Lower lobe of right lung (tissue), 2 donors: ENCODE measurements around the gene PRODH2. TPM values are rescaled to one million over a fixed set of nuclear protein-coding genes. Genes with fewer than 3 reads are reported as not detected.
"Not testable (repeated sequence)": the region's sequence is repeated elsewhere in the genome, so short reads cannot be mapped to it uniquely, and the experiment has no call there.

Source experiments
- ATAC-seq, 2 donors: fragments of 200-7000 bp; cut with Tn5 transposase; one replicate each; pipeline ENCODE4 v1.9.1; 2020 to 2022; ENCODE audit warnings: mild to moderate bottlenecking in 2 of 2, moderate library complexity in 2 of 2
- DNase-seq: peaks from one replicate; pipeline ENCODE4 v3.0.0-alpha.2; 2020
- H3K27ac ChIP-seq: fragments of 200-600 bp; one replicate; pipeline ENCODE4 v1.8.0; 2022
- H3K27me3 ChIP-seq: fragments of 200-600 bp; one replicate; pipeline ENCODE4 v1.8.0; 2022; ENCODE audit warnings: low read depth
- H3K36me3 ChIP-seq: fragments of 200-600 bp; one replicate; pipeline ENCODE4 v1.8.0; 2022; ENCODE audit warnings: mild to moderate bottlenecking
- H3K4me1 ChIP-seq: fragments of 200-600 bp; one replicate; pipeline ENCODE4 v1.8.0; 2022
- H3K4me3 ChIP-seq: fragments of 200-600 bp; one replicate; pipeline ENCODE4 v1.8.0; 2022; ENCODE audit warnings: mild to moderate bottlenecking
- H3K9me3 ChIP-seq: fragments of 200-600 bp; one replicate; pipeline ENCODE4 v1.8.0; 2022
- CTCF ChIP-seq: fragments of 200-600 bp; IDR thresholded peaks from one replicate; pipeline ENCODE4 v1.8.0; 2022; ENCODE audit warnings: antibody characterized with exemption, mild to moderate bottlenecking
- intact Hi-C: fragments of 100-400 bp; cut with DNase I; formaldehyde crosslinking; loops from one replicate; pipeline ENCODE4 v1.11.0; 2022
- total RNA-seq: library from RNA; stranded (reverse); fragmentation: NEBNext Ultra II Directional; extraction: Animal tissue kit (Norgen Biotek cat#: 25700); gene quantifications from one replicate; pipeline ENCODE4 v1.2.1, GENCODE V29; 2021
- donor health status: DM: no; HTN: yes; CAD: no; lungs with severe emphysema.

PRODH2 gene
- total RNA-seq, 1 donor from 2014 or later, result not detected

DNA sequence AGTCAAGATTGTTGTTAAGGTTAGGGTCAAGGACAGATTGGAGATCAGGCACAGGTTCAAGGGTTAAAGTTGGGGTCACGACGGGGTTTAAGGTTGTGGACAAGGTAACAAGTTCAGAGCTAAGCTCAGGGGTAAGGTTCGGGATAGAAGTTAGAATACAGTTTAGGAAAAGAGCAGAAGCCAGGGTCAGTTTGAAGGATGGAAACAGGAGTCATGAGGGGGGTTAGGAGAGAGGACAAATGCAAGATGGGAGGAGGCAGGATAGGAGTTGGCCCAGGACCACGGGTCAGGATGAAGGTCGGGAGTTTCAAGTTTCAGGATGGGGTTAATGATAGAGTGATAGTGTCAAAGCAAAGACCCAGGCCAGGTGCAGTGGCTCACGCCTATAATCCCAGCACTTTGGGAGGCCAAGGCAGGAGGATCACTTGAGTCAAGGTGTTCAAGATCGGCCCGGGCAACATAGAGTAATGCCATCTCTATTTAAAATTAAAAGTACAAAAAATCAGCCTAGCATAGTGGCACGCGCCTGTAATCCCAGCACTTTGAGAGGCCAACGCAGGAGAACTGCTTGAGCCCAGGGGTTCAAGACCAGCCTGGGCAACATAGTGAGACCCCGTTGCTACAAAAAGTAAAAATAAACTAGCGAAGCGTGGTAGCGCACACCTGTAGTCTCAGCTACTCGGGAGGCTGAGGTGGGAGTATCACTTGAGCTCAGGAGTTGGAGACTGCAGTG is 32.0 kb upstream of the PRODH2 start:
- DNase-seq (no peak), ATAC-seq (no peak)
- H3K36me3 ChIP-seq, result no peaks in the 10 kb centered on the region
- no peaks in the 10 kb centered on the region for H3K9me3 ChIP-seq
- peaks cover 62% of the 10 kb centered on the region for H3K27me3 ChIP-seq
- no peak for TF ChIP-seq CTCF
- intact Hi-C loops, result no loop called here
- no peak overlapping the region for H3K27ac ChIP-seq
- H3K4me3 ChIP-seq, result no peak overlapping the region
- H3K4me1 ChIP-seq, result peaks cover 14% of the 10 kb centered on the region

GRCh38 chr19:35843676-35844481 is 31.2 kb upstream of the PRODH2 start:
- Histone ChIP-seq H3K4me1 (peaks cover 14% of the 10 kb centered on the region), H3K27ac (no peak overlapping the region), H3K27me3 (peaks cover 54% of the 10 kb centered on the region), H3K4me3 (no peak overlapping the region), H3K36me3 (no peaks in the 10 kb centered on the region), H3K9me3 (no peaks in the 10 kb centered on the region)
- ATAC-seq, result peak; percentile 9 to 37
- no peak for TF ChIP-seq CTCF
- intact Hi-C loops, result no loop called here
- no peak for DNase-seq

DNA sequence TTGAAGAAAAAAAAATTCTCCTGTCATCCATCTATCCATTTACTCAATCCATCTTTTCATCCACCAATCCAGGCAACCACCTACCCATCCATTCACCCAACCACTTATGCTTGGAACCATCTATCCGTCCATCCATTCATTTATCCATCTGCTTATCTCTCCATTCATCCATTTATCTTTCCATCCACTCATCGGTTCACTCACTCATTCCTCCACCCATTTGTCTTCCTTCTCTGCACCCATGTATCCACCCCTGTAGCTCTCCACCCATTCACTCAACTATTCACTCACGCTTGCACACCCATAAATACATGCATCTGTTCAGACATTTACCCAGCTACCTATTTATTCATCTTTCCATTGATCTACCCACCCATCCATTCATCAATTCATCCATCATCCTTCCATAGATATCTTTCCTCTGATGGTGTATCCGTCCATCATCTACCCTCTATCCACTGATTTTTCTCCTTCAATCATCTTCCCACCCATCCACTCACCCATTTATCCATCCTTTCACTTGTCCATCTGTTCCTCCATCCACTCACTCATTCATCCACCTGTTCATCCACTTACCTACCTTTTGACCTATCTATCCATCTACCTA is 30.1 kb upstream of the PRODH2 start:
- DNase-seq (no peak), ATAC-seq (no peak)
- Histone ChIP-seq H3K4me3 (no peak overlapping the region), H3K9me3 (no peaks in the 10 kb centered on the region), H3K4me1 (peaks cover 14% of the 10 kb centered on the region), H3K27ac (no peak overlapping the region), H3K27me3 (peaks cover 44% of the 10 kb centered on the region), H3K36me3 (no peaks in the 10 kb centered on the region)
- no peak for TF ChIP-seq CTCF
- intact Hi-C loops, result no loop called here

GRCh38 chr19:35841961-35842595 is 29.4 kb upstream of the PRODH2 start:
- no peak for TF ChIP-seq CTCF

DNA sequence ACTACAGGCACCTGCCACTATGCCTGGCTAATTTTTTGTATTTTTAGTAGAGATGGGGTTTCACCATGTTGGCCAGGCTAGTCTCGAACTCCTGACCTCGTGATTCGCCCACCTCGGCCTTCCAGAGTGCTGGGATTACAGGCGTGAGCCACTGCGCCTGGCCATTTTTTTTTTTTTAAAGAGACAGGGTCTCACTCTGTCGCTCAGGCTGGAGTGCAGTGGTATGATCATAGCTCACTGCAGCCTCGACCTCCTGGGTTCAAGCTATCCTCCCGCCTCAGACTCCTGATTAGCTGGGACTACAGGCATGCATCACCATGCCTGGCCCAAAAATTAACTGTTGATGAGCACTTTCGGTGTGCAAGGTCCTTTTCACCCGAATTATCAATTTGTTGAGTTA is 23.5 kb upstream of the PRODH2 start:
- intact Hi-C loops, ATAC-seq, H3K27me3 ChIP-seq: not testable (repeated sequence)

More at GRCh38 chr19:35841961-35842595, 29.4 kb upstream of the PRODH2 start:
- intact Hi-C loops, result no loop called here
- no peak for ATAC-seq
- H3K27me3 ChIP-seq, result peaks cover 43% of the 10 kb centered on the region
- H3K9me3 ChIP-seq, result no peaks in the 10 kb centered on the region
- no peak overlapping the region for H3K4me3 ChIP-seq
- no peak overlapping the region for H3K27ac ChIP-seq
- DNase-seq, result no peak
- no peaks in the 10 kb centered on the region for H3K36me3 ChIP-seq
- peaks cover 14% of the 10 kb centered on the region for H3K4me1 ChIP-seq

More for the DNA sequence above, 23.5 kb upstream of the PRODH2 start:
- H3K4me3 ChIP-seq, DNase-seq, H3K4me1 ChIP-seq, H3K36me3 ChIP-seq, H3K27ac ChIP-seq, H3K9me3 ChIP-seq: not testable (repeated sequence)
